ENCODE results near the gene PREP.
"Not testable (repeated sequence)": the region's sequence is repeated elsewhere in the genome, so short reads cannot be mapped to it uniquely, and the experiment has no call there.

Gene PREP

DNA sequence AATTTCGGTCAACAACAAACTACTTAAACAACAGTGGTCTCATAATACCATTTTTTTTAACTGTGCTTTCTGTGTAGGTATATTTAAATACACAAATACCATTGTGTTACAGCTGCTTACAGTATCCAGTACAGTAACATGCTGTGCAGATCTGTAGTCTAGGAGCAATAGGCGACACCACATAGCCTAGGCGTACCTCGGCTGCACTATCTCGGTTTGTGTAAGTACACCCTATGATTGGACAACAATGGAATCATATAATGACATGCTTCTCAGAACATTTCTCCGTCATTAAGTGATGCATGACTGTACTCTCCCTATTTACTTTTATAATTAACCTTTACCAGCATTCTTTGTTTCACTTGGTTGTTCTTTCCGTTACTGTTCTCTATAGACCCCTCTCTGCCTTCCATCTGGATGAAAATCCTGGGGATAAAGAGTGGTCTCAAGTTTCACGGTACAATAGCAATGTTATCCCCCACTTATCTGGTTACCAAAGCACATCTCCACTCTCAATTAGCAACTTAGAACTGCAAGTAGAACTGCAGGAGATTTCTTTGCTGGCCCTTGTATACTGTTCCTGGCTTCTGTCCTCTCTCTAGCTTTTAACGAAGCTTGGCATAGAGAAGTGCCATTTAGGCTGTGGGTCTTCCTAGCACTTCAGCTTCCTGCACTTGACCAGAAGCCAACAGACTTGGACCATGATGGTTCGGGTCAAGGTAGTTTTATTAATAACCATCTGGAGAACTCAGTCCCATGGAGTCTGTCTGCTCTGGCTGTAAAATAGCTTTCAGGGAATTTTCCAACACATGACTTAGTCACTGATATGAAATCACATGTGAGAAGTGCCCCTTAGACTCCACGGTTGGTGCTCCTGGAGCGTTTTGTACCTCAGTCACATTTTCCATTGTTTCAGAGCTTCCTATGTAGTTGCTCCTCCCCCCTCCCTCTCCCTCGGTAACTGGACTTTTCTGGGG is 142.7 kb downstream of the PREP start:
- no peak for DNase-seq

DNA sequence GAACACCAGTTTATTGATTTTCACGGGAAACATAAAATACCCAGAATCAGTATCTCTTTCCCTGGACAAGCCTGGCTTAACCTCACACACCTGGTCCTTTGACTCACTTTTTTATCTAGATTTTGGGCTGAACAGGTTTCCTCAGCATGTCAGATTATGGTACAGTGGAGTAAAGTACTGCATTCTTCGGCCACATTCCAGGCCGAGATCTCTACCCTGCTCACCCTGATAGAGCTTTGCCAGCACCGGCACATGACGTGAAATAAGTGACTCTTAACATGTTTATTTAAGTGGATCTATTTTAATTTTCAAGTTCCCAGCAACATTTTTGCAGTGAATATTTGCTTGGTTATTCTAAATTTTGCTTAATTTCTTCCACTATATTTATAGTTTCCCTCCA is 144.1 kb downstream of the PREP start:
- DNase-seq, result no peak

DNA sequence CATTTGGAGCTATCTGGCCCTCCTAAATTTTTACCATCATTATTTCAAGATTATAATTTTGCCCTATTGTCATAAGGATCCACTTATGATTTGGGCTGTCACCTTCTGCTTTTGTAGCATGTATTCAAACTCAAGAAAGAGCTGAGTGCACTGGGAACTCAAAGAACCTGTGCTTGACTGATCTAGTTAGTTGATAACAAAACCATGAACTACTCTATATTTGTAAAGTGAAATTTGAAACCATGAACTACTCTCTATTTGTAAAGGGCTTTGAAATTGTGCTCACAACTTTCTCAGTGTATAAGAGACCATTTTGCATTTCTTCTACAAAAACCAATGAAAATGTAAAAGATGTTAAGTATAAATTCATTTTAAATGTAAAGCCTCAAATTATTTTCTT is 145.5 kb downstream of the PREP start:
- DNase-seq, result no peak

DNA sequence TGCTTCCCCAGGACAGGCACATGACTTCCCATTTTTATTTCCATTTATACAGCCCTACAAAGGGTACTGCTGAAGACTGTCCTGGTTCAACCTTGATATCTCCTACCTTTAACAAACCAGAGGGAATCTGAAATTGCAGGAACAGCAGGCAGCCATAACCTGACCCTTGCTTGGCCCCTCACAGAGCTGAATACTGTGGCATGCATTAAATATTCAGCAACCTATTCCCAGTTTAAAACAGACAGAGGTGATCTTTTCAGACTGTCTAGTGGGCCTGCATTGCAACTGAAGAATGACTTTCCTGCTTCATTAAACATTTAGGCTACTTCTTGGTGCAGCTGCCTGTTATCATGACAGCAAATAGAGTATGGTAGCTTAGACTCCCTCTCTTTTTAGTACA is 146.3 kb downstream of the PREP start:
- no peak for DNase-seq

DNA sequence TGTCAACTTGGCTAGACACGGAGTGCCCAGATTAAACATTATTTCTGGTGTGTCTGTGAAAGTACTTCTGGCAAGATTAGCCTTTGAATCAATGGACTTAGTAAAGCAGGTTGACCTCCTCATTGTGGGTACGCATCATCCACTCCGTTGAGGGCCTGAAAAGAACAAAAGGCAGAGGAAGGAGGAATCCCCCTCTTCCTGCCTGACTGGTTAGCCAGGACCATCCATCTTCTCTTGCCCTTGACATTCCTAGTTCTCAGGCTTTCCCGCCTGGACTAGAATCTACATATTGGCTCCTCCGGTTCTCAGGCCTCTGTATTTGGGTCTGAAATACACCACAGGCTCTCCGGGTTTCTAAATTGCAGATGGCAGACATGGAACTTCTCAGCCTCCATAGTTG is 149.1 kb downstream of the PREP start:
- no peak for DNase-seq

DNA sequence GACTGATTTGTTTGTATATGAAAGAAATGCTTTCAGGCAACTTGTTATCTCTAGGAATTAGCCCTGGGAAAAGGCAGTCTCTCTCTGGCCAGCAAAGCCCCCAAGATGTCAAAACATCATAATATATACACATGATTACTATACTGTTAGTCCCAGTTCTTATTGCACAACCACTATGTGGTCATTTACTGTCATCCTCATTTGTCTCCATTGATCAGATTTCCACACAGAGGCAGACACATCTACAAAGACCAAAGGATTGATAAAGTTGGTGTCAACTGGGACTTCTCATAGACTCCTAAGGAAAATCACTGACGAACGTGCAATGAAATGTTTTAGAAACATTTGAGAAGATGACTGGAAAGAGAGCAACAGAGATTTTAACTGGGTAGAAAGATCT is 151.2 kb downstream of the PREP start:
- DNase-seq, result no peak

DNA sequence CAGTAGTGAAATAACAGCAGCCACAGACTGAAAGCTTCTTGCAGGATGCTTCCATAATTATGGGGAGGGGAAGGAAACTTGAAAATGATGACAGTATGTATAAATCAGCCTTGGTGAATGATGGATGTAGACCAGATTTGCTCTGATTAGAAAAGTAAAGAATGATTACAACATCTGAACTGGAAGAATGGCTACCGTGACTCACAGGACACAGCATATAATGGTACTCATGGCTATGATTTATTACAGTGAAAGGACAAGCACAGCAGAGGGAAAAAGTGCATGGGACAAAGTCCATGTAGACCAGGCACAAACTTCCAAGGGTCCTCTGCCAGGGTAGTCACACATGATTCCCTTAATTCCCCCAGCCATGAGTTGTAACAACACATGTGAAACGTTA is 152.3 kb downstream of the PREP start:
- DNase-seq, result no peak

DNA sequence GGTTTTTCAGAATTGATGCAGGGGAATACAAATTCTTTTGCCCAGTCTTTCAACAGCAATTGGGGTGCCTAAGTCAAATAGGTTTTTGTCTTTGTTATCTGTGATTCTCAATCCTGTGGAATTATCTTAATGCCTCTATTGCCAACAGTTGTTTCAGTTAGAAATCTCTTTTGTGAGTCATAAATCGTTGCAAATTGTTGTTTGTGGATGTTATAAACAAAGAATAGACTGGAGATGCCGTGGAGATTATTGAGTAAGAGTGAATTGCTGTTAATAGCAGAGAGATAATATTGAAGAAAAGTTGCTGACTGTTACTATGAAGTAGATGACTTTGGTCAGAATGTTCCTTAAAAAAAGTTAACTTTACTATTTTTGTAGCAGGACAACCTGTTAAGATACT is 159.4 kb downstream of the PREP start:
- DNase-seq, result no peak

DNA sequence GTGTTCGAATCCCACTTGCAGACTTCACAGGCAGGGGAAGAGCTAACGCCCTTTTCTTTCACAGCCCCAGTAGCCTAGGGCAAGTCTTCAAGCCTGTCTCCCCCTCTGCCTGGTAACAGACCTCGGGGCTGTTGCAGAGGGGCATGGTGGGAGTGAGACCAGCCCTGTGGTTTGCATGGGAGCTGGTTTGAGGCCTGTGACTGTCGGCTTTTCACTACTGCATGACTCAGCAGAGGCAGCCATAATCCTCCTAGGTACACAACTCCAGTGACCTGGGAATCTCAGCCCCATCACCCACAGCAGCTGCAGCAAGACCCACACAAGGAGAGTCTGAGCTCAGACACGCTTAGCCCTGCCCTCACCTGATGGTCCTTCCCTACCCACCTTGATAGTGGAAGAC is 167.7 kb downstream of the PREP start:
- no peak for DNase-seq

DNA sequence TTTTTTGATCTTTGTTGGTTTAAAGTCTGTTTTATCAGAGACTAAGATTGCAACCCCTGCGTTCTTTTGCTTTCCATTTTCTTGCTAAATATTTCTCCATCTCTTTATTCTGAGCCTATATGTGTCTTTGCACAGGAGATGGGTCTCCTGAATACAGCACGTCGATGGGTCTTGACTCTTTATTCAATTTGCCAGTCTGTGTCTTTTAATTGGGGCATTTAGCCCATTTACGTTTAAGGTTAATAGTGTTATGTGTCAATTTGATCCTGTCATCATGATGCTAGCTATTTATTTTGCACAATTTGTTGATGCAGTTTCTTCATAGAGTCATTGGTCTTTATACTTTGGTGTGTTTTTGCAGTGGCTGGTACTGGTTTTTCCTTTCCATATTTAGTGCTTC is 171.1 kb downstream of the PREP start:
- not testable (repeated sequence) for DNase-seq

All from activated CD4-positive, CD25-positive, alpha-beta regulatory T cell (primary cell).